GM23248 (cell line): ENCODE data around the gene CST4. TPM values are rescaled to one million over a fixed set of nuclear protein-coding genes. Genes with fewer than 3 reads are reported as not detected.

Experiments used
- DNase-seq: peaks from one replicate; pipeline ENCODE4 v3.0.0-alpha.2; 2015
- H2AFZ ChIP-seq: fragments of 200-600 bp; sonication (generic); 2 replicates; pipeline ENCODE4 v1.6.1; 2016; ENCODE audit warnings: antibody characterized with exemption
- H3F3A ChIP-seq: fragments of 200-600 bp; sonication (generic); 2 replicates; pipeline ENCODE4 v1.6.1; 2016; ENCODE audit warnings: mild to moderate bottlenecking, antibody characterized with exemption, mixed run types; ENCODE audit not compliant: insufficient read depth
- H3K27ac ChIP-seq: fragments of 200-600 bp; sonication (generic); 2 replicates; pipeline ENCODE4 v1.5.1; 2016; ENCODE audit warnings: mild to moderate bottlenecking
- H3K27me3 ChIP-seq: fragments of 200-600 bp; sonication (generic); replicated peaks from 2 replicates; pipeline ENCODE4 v1.6.1; 2016; ENCODE audit warnings: mild to moderate bottlenecking; ENCODE audit not compliant: insufficient read depth
- H3K36me3 ChIP-seq: fragments of 200-600 bp; sonication (generic); 2 replicates; pipeline ENCODE4 v1.6.1; 2016; ENCODE audit warnings: low read depth, mild to moderate bottlenecking
- H3K4me1 ChIP-seq: fragments of 200-600 bp; sonication (generic); 2 replicates; pipeline ENCODE4 v1.6.1; 2016; ENCODE audit warnings: mild to moderate bottlenecking; ENCODE audit not compliant: insufficient read depth
- H3K4me2 ChIP-seq: fragments of 200-600 bp; sonication (generic); one replicate; pipeline ENCODE4 v1.6.1; 2016; ENCODE audit warnings: mild to moderate bottlenecking; ENCODE audit not compliant: unreplicated experiment
- H3K4me3 ChIP-seq: fragments of 200-600 bp; sonication (generic); 2 replicates; pipeline ENCODE4 v1.5.1; 2016; ENCODE audit warnings: mild to moderate bottlenecking
- H3K79me2 ChIP-seq: fragments of 200-600 bp; sonication (generic); 2 replicates; pipeline ENCODE4 v1.6.1; 2016; ENCODE audit warnings: mild to moderate bottlenecking; ENCODE audit not compliant: insufficient read depth
- H3K9ac ChIP-seq: fragments of 200-600 bp; sonication (generic); 2 replicates; pipeline ENCODE4 v1.6.1; 2016; ENCODE audit warnings: mild to moderate bottlenecking
- H3K9me2 ChIP-seq: fragments of 200-600 bp; sonication (generic); 2 replicates; pipeline ENCODE4 v1.6.1; 2016; ENCODE audit warnings: mixed run types, mild to moderate bottlenecking, moderate library complexity; ENCODE audit not compliant: insufficient read depth
- H3K9me3 ChIP-seq: fragments of 200-600 bp; sonication (generic); one replicate; pipeline ENCODE4 v1.6.1; 2017; ENCODE audit warnings: low read depth
- H4K20me1 ChIP-seq: fragments of 200-600 bp; sonication (generic); 2 replicates; pipeline ENCODE4 v1.6.0; 2016; ENCODE audit not compliant: insufficient read depth
- EZH2 ChIP-seq: fragments of 200-600 bp; sonication (generic); IDR thresholded peaks from 2 replicates; pipeline ENCODE4 v1.6.1; 2018; ENCODE audit warnings: antibody characterized with exemption, mild to moderate bottlenecking; ENCODE audit not compliant: insufficient read depth, poor library complexity, severe bottlenecking
- EZH2phosphoT487 ChIP-seq: fragments of 200-600 bp; sonication (generic); IDR thresholded peaks from 2 replicates; pipeline ENCODE4 v1.6.1; 2018; ENCODE audit warnings: antibody characterized with exemption, moderate library complexity, mild to moderate bottlenecking, low read depth; ENCODE audit not compliant: insufficient read depth
- WGBS, 2 experiments: methylation state at CpG; one replicate each; pipeline ENCODE4 v1.1.6; 2015 to 2017; ENCODE audit warnings: low lambda C conversion rate in 2 of 2, low coverage in 1 of 2; ENCODE audit errors: missing lambda C conversion rate in 2 of 2; 5-methylcytosine and 5-hydroxymethylcytosine counted together
- in situ Hi-C: fragments of 300-500 bp; cut with MboI; formaldehyde crosslinking; loops from 2 replicates; pipeline ENCODE4 v1.15.0; 2020
- polyA plus RNA-seq: library from polyadenylated mRNA; unstranded; fragments of >200 nt; fragmentation: Nextera tagmentation; extraction: Ambion mirVana; gene quantifications from 2 replicates; pipeline ENCODE4 v1.2.1, GENCODE V29; 2016
- total RNA-seq: library from RNA; depleted of rRNA; stranded (reverse); fragments of >200 nt; shearing (Covaris generic); gene quantifications from 2 replicates; pipeline ENCODE4 v1.2.3, GENCODE V29; 2014

The CST4 gene
- total and polyA plus RNA-seq, 2 experiments from 2014 or later, result not detected

GRCh38 chr20:23684261-23684660 lies 4.6 kb downstream of the CST4 start:
- Histone ChIP-seq H3K9me2 (no peaks in the 10 kb centered on the region), H3K4me2 (no peak overlapping the region)

GRCh38 chr20:23683807-23684206 lies 5.0 kb downstream of the CST4 start:
- Histone ChIP-seq H3K36me3 (no peaks in the 10 kb centered on the region), H3K9me3 (no peaks in the 10 kb centered on the region), H2AFZ (no peak overlapping the region), H3K9me2 (no peaks in the 10 kb centered on the region), H3K79me2 (no peaks in the 10 kb centered on the region), H3F3A (no peaks in the 10 kb centered on the region), H3K4me2 (no peak overlapping the region), H4K20me1 (no peaks in the 10 kb centered on the region), H3K4me1 (no peaks in the 10 kb centered on the region), H3K9ac (no peak overlapping the region), H3K27me3 (no peaks in the 10 kb centered on the region), H3K4me3 (no peak overlapping the region), H3K27ac (no peak overlapping the region)
- no peak for DNase-seq
- no peak for TF ChIP-seq EZH2phosphoT487
- TF ChIP-seq EZH2, result no peak
- 89 to 93% methylated on average over 2 of the region's 2 CpGs for WGBS, 2 experiments
- in situ Hi-C loops, result loop anchor here (25.0 kb wide), 1 partner anchor 303 kb away; the partner anchor contains the start of gene GGTLC1

More at GRCh38 chr20:23684261-23684660, 4.6 kb downstream of the CST4 start:
- DNase-seq, result no peak
- Histone ChIP-seq H3K36me3 (no peaks in the 10 kb centered on the region), H3K4me1 (no peaks in the 10 kb centered on the region), H4K20me1 (no peaks in the 10 kb centered on the region), H3K9me3 (no peaks in the 10 kb centered on the region), H3K9ac (no peak overlapping the region), H3K27ac (no peak overlapping the region), H2AFZ (no peak overlapping the region), H3F3A (no peaks in the 10 kb centered on the region), H3K4me3 (no peak overlapping the region), H3K79me2 (no peaks in the 10 kb centered on the region), H3K27me3 (no peaks in the 10 kb centered on the region)
- in situ Hi-C loops, result loop anchor here (25.0 kb wide), 1 partner anchor 303 kb away; the partner anchor contains the start of gene GGTLC1
- WGBS, 2 experiments, result 76 to 78% methylated on average over 6 of the region's 6 CpGs
- no peak for TF ChIP-seq EZH2
- no peak for TF ChIP-seq EZH2phosphoT487

- no peaks in the 10 kb centered on the region for H3K9me3 ChIP-seq
- 53 to 66% methylated on average over 2 of the region's 2 CpGs for WGBS, 2 experiments
- no peak overlapping the region for H3K9ac ChIP-seq
- no peaks in the 10 kb centered on the region for H3K9me2 ChIP-seq
- H3K27me3 ChIP-seq, result no peaks in the 10 kb centered on the region
- H3F3A ChIP-seq, result no peaks in the 10 kb centered on the region
- no peak for DNase-seq
- H3K79me2 ChIP-seq, result no peaks in the 10 kb centered on the region
- H3K27ac ChIP-seq, result no peak overlapping the region
- H3K4me3 ChIP-seq, result no peak overlapping the region
- no peaks in the 10 kb centered on the region for H3K4me1 ChIP-seq
- no peaks in the 10 kb centered on the region for H4K20me1 ChIP-seq
- H3K4me2 ChIP-seq, result no peak overlapping the region
- in situ Hi-C loops, result loop anchor here (25.0 kb wide), 1 partner anchor 304 kb away; the partner anchor contains the start of gene GGTLC1
- H2AFZ ChIP-seq, result no peak overlapping the region
- H3K36me3 ChIP-seq, result no peaks in the 10 kb centered on the region
- TF ChIP-seq EZH2 (no peak), EZH2phosphoT487 (no peak)
Measured at GRCh38 chr20:23683281-23683680, 5.6 kb downstream of the CST4 start.

GRCh38 chr20:23680146-23680545 lies 8.7 kb downstream of the CST4 start:
- TF ChIP-seq EZH2phosphoT487 (no peak), EZH2 (no peak)
- H3F3A ChIP-seq, result no peaks in the 10 kb centered on the region
- H4K20me1 ChIP-seq, result no peaks in the 10 kb centered on the region
- H2AFZ ChIP-seq, result no peak overlapping the region
- no peak overlapping the region for H3K9ac ChIP-seq
- H3K36me3 ChIP-seq, result no peaks in the 10 kb centered on the region
- no peak overlapping the region for H3K4me2 ChIP-seq
- H3K4me1 ChIP-seq, result no peaks in the 10 kb centered on the region
- in situ Hi-C loops, result loop anchor here (25.0 kb wide), 1 partner anchor 307 kb away; the partner anchor contains the start of gene GGTLC1
- no peaks in the 10 kb centered on the region for H3K9me3 ChIP-seq
- no peak overlapping the region for H3K27ac ChIP-seq
- no peaks in the 10 kb centered on the region for H3K79me2 ChIP-seq
- H3K4me3 ChIP-seq, result no peak overlapping the region
- no peaks in the 10 kb centered on the region for H3K9me2 ChIP-seq
- H3K27me3 ChIP-seq, result peaks cover 13% of the 10 kb centered on the region; the same call in 1 of the 2 replicates
- no peak for DNase-seq
